ENCODE results near the gene SLC16A13. TPM values are rescaled to one million over a fixed set of nuclear protein-coding genes. Genes with fewer than 3 reads are reported as not detected.
"Not testable (repeated sequence)": the region's sequence is repeated elsewhere in the genome, so short reads cannot be mapped to it uniquely, and the experiment has no call there.

Gene SLC16A13
- total RNA-seq, 1 donor from 2014 or later, result under 0.01 TPM

DNA sequence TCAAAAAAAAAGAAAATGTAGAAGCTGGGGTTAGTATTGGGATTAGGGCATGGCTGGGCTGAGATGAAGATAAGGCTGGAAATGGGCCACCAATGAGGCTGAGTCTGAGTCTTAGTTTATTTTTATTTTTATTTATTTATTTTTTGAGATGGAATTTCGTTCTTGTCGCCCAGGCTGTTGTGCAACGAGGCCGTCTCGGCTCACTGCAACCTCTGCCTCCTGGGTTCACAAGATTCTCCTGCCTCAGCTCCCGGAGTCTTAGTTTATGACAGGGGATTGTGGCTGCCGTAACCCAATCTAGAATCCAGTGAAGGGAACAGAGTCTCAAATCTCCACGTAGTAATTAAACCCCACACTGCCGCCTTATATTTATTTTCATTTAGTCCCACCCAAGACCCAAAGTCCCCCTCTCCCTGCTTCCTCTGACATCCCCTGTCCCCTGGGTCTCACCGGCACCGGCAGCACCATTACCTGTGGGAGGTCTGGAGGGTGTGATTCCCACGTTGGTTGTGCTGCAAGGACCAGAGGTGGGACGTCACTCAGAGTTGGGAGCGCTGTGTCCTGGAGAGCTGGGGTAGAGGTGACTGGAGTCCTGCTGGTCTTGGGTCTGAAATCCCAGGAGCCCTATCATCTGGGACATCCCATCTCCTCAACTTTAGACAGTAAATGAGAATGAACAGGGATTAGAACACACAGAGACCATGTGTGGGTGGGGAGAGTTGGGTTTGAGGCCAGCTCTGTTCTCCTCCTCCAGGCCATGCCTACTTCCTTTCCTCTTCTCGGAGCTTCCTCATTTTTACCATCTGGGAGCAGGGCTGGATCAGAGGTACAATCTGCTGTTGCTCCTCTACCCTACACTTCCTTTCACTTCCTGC, 44.0 kb downstream of the SLC16A13 start, which contains the start of gene CLEC10A:
TSS of gene CLEC10A (minus strand) at position 671 of the 875 bp plus-strand sequence. CDS start 1,439 bp downstream, outside the sequence.
- Histone ChIP-seq H3K4me1 (ENCODE audit: control insufficient read depth in 3 of 3, insufficient read depth in 3 of 3, low read length in 3 of 3) (peaks cover 0 to 10% (median 10%) of the 10 kb centered on the region in 3 donors), H3K27ac (ENCODE audit: low read depth, low read length) (peak within 1 kb of the TSS; percentile 69), H3K4me3 (ENCODE audit: low read length in 3 of 3) (peak within 1 kb of the TSS; percentile 13 to 56 (median 36)), H3K27me3 (ENCODE audit: control insufficient read depth in 3 of 3, insufficient read depth in 3 of 3, low read length in 3 of 3) (peaks cover 0 to 4% (median 3%) of the 10 kb centered on the region in 3 donors), H3K36me3 (ENCODE audit: control insufficient read depth in 3 of 3, insufficient read depth in 3 of 3, low read length in 3 of 3) (no peaks in the 10 kb centered on the region), H3K9me3 (ENCODE audit: control insufficient read depth in 3 of 3, low read length in 3 of 3) (no peaks in the 10 kb centered on the region), H3K9ac (ENCODE audit: low read depth in 1 of 3, low read length in 3 of 3) (no peak within 1 kb of the TSS)

DNA sequence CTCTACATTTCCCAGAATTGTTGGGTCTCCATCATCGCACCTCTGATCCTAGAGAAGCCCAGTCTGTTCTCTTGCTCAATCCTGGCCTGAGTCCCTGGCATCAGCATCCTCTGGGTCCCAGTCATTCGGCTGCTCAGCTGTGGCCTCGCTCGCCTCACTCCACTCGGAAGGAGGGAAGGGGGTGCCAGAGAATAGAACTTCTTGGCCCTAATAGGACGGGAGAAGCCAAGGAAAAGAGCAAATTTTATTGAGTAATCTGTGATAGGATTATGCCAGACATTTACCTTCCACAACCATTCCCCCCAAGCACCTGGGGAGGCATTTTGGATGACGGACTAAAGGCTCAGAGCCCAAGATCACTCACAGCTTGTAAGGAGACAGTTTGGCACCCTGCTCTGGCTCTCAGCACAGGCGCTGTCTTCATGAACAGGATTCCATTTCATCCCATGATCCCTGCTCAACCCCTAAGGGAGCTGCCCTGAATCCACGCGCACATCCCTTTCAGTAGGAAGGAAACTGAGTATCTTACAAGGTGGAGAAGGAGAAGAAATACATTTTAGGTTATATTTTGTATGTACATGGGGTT, 44.7 kb downstream of the SLC16A13 start:
- Histone ChIP-seq H3K4me3 (ENCODE audit: low read length in 3 of 3) (peak overlapping the region in 2 of 3 donors; percentile 36 to 56), H3K9ac (ENCODE audit: low read depth in 1 of 3, low read length in 3 of 3) (no peak overlapping the region), H3K27ac (ENCODE audit: low read depth, low read length) (peak overlapping the region; percentile 69), H3K4me1 (ENCODE audit: control insufficient read depth in 3 of 3, insufficient read depth in 3 of 3, low read length in 3 of 3) (peaks cover 0 to 10% (median 10%) of the 10 kb centered on the region in 3 donors), H3K27me3 (ENCODE audit: control insufficient read depth in 3 of 3, insufficient read depth in 3 of 3, low read length in 3 of 3) (peaks cover 0 to 4% (median 3%) of the 10 kb centered on the region in 3 donors), H3K36me3 (ENCODE audit: control insufficient read depth in 3 of 3, insufficient read depth in 3 of 3, low read length in 3 of 3) (no peaks in the 10 kb centered on the region), H3K9me3 (ENCODE audit: control insufficient read depth in 3 of 3, low read length in 3 of 3) (no peaks in the 10 kb centered on the region)

DNA sequence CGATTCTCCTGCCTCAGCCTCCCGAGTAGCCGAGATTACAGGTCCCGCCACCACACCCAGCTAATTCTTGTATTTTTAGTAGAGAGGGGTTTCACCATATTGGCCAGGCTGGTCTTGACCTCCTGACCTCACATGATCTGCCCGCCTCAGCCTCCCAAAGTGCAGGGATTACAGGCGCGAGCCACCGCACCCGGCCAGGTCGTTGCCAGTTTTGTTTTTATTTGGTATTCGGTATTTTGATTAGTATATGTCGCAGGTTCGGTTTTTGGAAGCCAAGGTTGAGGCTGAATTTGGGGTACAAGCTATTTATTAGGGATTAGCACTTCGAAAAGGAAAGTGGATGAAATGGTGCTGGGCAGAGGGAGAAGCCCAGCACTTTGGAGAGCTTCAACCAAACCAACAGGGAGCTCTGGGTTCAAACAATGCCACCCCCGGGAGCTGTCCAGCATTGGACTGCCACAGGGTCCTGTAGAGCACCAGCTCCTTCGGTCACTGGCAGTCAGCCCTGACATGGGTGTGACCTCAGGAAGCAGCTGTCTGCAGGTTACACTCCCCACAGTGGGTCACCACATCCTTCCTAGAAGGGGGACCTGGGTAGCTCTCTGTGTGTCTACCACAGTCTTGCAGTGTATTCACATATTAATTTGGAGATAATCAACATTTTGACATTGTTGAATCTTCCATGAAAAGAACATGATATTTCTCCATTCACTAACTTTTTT, 45.7 kb downstream of the SLC16A13 start:
- Histone ChIP-seq H3K27me3 (ENCODE audit: control insufficient read depth in 3 of 3, insufficient read depth in 3 of 3, low read length in 3 of 3) (peaks cover 0 to 4% (median 3%) of the 10 kb centered on the region in 3 donors), H3K9me3 (ENCODE audit: control insufficient read depth in 3 of 3, low read length in 3 of 3) (no peaks in the 10 kb centered on the region), H3K4me1 (ENCODE audit: control insufficient read depth in 3 of 3, insufficient read depth in 3 of 3, low read length in 3 of 3) (peaks cover 0 to 10% (median 10%) of the 10 kb centered on the region in 3 donors), H3K4me3 (ENCODE audit: low read length in 3 of 3) (no peak overlapping the region), H3K27ac (ENCODE audit: low read depth, low read length) (no peak overlapping the region), H3K36me3 (ENCODE audit: control insufficient read depth in 3 of 3, insufficient read depth in 3 of 3, low read length in 3 of 3) (no peaks in the 10 kb centered on the region), H3K9ac (ENCODE audit: low read depth in 1 of 3, low read length in 3 of 3) (no peak overlapping the region)

DNA sequence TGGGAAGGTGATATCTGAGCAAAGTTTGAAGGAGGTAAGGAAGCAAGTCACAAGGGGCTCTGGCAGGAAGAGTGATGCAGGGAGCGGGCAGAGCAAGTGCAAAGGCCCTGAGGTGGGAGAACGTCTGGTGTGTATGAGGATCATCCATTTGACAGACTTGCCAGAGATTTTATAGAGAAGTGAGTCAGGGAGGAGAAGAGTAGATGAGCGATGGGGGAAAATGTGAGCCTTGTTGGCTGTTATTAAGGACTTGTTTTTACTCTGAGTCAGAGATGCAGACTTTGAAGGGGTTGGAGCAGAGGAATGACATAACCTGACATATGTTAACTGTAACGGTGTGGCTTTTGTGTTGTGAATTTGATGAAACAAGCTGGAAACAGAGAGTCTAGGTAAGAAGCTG, 47.8 kb downstream of the SLC16A13 start:
- no peaks in the 10 kb centered on the region for H3K36me3 ChIP-seq (ENCODE audit: control insufficient read depth in 3 of 3, insufficient read depth in 3 of 3, low read length in 3 of 3)
- peaks cover 0 to 10% (median 10%) of the 10 kb centered on the region in 3 donors for H3K4me1 ChIP-seq (ENCODE audit: control insufficient read depth in 3 of 3, insufficient read depth in 3 of 3, low read length in 3 of 3)
- peaks cover 0 to 7% (median 3%) of the 10 kb centered on the region in 3 donors for H3K27me3 ChIP-seq (ENCODE audit: control insufficient read depth in 3 of 3, insufficient read depth in 3 of 3, low read length in 3 of 3)
- H3K9ac ChIP-seq (ENCODE audit: low read depth in 1 of 3, low read length in 3 of 3), result no peak overlapping the region
- H3K9me3 ChIP-seq (ENCODE audit: control insufficient read depth in 3 of 3, low read length in 3 of 3), result no peaks in the 10 kb centered on the region
- no peak overlapping the region for H3K4me3 ChIP-seq (ENCODE audit: low read length in 3 of 3)
- no peak overlapping the region for H3K27ac ChIP-seq (ENCODE audit: low read depth, low read length)

DNA sequence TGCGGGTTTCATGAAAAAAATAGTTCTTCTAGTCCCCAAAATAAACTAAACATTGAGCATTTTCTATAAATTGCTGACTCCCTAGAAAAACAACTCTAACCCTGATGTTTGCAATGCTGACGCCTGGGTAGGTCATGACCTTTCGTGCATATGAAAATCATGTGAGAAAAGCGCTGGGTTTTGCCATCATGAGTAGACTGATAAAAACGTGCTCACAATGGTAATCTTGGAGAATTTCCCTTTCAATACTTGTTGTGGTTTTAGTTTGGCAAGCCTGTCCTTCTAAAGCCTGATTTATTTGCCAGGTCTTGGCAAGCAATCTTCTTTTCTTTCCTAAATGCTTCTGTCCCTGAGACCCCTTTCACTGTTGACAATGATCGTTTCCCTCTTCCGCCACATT, 48.3 kb downstream of the SLC16A13 start:
- Histone ChIP-seq H3K36me3 (ENCODE audit: control insufficient read depth in 3 of 3, insufficient read depth in 3 of 3, low read length in 3 of 3) (no peaks in the 10 kb centered on the region), H3K27ac (ENCODE audit: low read depth, low read length) (peak overlapping the region; percentile 16), H3K4me1 (ENCODE audit: control insufficient read depth in 3 of 3, insufficient read depth in 3 of 3, low read length in 3 of 3) (peaks cover 0 to 10% (median 10%) of the 10 kb centered on the region in 3 donors), H3K9ac (ENCODE audit: low read depth in 1 of 3, low read length in 3 of 3) (no peak overlapping the region), H3K4me3 (ENCODE audit: low read length in 3 of 3) (no peak overlapping the region), H3K27me3 (ENCODE audit: control insufficient read depth in 3 of 3, insufficient read depth in 3 of 3, low read length in 3 of 3) (peaks cover 0 to 7% (median 3%) of the 10 kb centered on the region in 3 donors), H3K9me3 (ENCODE audit: control insufficient read depth in 3 of 3, low read length in 3 of 3) (no peaks in the 10 kb centered on the region)

DNA sequence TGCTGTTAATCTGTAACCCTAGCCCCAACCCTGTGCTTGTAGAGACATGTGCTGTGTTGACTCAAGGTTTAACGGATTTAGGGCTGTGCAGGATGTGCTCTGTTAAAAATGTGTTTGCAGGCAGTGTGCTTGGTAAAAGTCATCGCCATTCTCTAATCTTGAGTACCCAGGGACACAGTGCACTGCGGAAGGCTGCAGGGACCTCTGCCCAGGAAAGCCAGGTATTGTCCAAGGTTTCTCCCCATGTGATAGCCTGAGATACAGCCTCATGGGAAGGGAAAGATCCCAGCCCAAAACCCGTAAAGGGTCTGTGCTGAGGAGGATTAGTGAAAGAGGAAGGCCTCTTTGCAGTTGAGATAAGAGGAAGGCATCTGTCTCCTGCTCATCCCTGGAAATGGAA, 52.6 kb downstream of the SLC16A13 start:
- not testable (repeated sequence) for H3K4me1 ChIP-seq (ENCODE audit: control insufficient read depth in 3 of 3, insufficient read depth in 3 of 3, low read length in 3 of 3); H3K9me3 ChIP-seq (ENCODE audit: control insufficient read depth in 3 of 3, low read length in 3 of 3); H3K27me3 ChIP-seq (ENCODE audit: control insufficient read depth in 3 of 3, insufficient read depth in 3 of 3, low read length in 3 of 3); H3K27ac ChIP-seq (ENCODE audit: low read depth, low read length); H3K9ac ChIP-seq (ENCODE audit: low read depth in 1 of 3, low read length in 3 of 3); H3K36me3 ChIP-seq (ENCODE audit: control insufficient read depth in 3 of 3, insufficient read depth in 3 of 3, low read length in 3 of 3); H3K4me3 ChIP-seq (ENCODE audit: low read length in 3 of 3)

DNA sequence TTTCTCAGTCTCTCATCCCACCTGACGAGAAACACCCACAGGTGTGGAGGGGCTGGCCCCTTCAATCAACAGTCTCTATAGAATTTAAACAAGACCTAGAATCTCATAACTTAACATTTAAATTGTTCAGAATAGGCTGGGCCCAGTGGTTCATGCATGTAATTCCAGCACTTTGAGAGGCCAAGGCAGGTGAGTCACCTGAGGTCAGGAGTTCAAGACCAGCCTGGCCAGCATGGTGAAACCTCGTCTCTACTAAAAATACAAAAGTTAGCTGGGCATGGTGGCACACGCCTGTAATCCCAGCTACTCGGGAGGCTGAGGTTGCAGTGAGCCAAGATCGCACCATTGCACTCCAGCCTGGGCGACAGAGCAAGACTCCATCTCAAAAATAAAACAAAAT, 53.8 kb downstream of the SLC16A13 start:
- not testable (repeated sequence) for H3K27ac ChIP-seq (ENCODE audit: low read depth, low read length); H3K4me3 ChIP-seq (ENCODE audit: low read length in 3 of 3); H3K9ac ChIP-seq (ENCODE audit: low read depth in 1 of 3, low read length in 3 of 3); H3K9me3 ChIP-seq (ENCODE audit: control insufficient read depth in 3 of 3, low read length in 3 of 3); H3K36me3 ChIP-seq (ENCODE audit: control insufficient read depth in 3 of 3, insufficient read depth in 3 of 3, low read length in 3 of 3); H3K4me1 ChIP-seq (ENCODE audit: control insufficient read depth in 3 of 3, insufficient read depth in 3 of 3, low read length in 3 of 3); H3K27me3 ChIP-seq (ENCODE audit: control insufficient read depth in 3 of 3, insufficient read depth in 3 of 3, low read length in 3 of 3)

Small RNA genes within 50 kb of the gene (small RNA-seq; reads per million reads assigned to genes)
- gene AC120057.1, result not detected

Other genes starting within 250 kb of the SLC16A13 start
- not detected for gene TEKT1, start 204.3 kb upstream of the SLC16A13 start, total RNA-seq
- gene ALOX12, start 40.0 kb upstream of the SLC16A13 start, total RNA-seq, result not detected
- gene RNASEK, start 23.4 kb upstream of the SLC16A13 start, total RNA-seq, result 20.9 TPM
- gene BCL6B, start 13.0 kb upstream of the SLC16A13 start, total RNA-seq, result 13.0 TPM
- not detected for gene SLC16A11, start 8.1 kb downstream of the SLC16A13 start, total RNA-seq
- 1.6 TPM for gene CLEC10A, start 44.2 kb downstream of the SLC16A13 start, total RNA-seq
- not detected for gene ASGR2, start 78.8 kb downstream of the SLC16A13 start, total RNA-seq
- gene ASGR1, start 143.4 kb downstream of the SLC16A13 start, total RNA-seq, result 1.0 TPM
- 7.3 TPM for gene DLG4, start 183.8 kb downstream of the SLC16A13 start, total RNA-seq
- 119 TPM for gene ACADVL, start 183.9 kb downstream of the SLC16A13 start, total RNA-seq
- 63.2 TPM for gene DVL2, start 198.5 kb downstream of the SLC16A13 start, total RNA-seq
- gene PHF23, start 203.4 kb downstream of the SLC16A13 start, total RNA-seq, result 30.3 TPM
- 259 TPM for gene GABARAP, start 206.4 kb downstream of the SLC16A13 start, total RNA-seq
- 39.7 TPM for gene CTDNEP1, start 215.7 kb downstream of the SLC16A13 start, total RNA-seq
- 28.2 TPM for gene ELP5, start 216.2 kb downstream of the SLC16A13 start, total RNA-seq
- not detected for gene CLDN7, start 226.5 kb downstream of the SLC16A13 start, total RNA-seq
- 34.4 TPM for gene SLC2A4, start 245.7 kb downstream of the SLC16A13 start, total RNA-seq

All from skeletal muscle tissue (tissue), 5 donors.